ENCODE measurements around the gene ARFGAP1.

Gene ARFGAP1

DNA sequence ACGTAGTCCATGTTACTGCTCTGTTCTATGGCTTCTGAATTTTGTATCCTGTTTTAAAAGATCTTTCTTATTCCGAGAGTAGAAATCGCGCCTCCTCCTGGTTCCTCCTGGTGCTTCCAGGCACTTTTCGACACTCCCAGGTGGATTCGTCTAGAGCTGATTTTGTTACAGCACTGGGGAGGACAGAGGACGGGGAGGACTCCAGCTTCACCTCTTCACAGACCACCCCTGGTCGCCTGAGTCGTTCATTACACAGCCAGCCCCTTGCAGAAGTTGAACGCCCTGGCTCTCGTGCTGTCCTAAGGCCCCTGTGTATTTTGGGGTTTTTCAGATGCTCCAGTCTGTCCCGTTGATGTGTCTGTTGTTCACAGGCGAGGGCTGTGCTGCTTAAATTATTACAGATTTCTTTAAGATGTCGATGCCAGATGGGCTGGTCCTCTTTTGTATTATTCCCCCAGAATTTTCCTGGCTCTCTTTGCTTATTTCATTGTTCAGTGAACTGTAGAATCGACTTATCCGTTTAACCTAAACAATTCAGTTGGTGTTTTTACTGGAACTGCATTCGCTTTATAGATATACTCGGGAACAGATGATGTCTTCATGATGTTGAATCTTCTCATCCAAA is 50.9 kb downstream of the ARFGAP1 start:
- ATAC-seq (no peak), DNase-seq (no peak)
- H3K27me3 Mint-ChIP-seq = peaks cover 2% of the 10 kb centered on the region
- no peaks in the 10 kb centered on the region for H3K9me3 Mint-ChIP-seq
- H3K27ac Mint-ChIP-seq = no peak overlapping the region
- no peak overlapping the region for H3K4me3 Mint-ChIP-seq
- H3K36me3 Mint-ChIP-seq (ENCODE audit: low read depth) = no peaks in the 10 kb centered on the region
- peaks cover 5% of the 10 kb centered on the region for H3K4me1 Mint-ChIP-seq

- peaks cover 2% of the 10 kb centered on the region for H3K27me3 Mint-ChIP-seq
- no peak for DNase-seq
- no peak overlapping the region for H3K27ac Mint-ChIP-seq
- no peaks in the 10 kb centered on the region for H3K9me3 Mint-ChIP-seq
- peaks cover 5% of the 10 kb centered on the region for H3K4me1 Mint-ChIP-seq
- H3K4me3 Mint-ChIP-seq = no peak overlapping the region
- ATAC-seq = no peak
- H3K36me3 Mint-ChIP-seq (ENCODE audit: low read depth) = no peaks in the 10 kb centered on the region
Observed at GRCh38 chr20:63325021-63325471, 52.4 kb downstream of the ARFGAP1 start.

DNA sequence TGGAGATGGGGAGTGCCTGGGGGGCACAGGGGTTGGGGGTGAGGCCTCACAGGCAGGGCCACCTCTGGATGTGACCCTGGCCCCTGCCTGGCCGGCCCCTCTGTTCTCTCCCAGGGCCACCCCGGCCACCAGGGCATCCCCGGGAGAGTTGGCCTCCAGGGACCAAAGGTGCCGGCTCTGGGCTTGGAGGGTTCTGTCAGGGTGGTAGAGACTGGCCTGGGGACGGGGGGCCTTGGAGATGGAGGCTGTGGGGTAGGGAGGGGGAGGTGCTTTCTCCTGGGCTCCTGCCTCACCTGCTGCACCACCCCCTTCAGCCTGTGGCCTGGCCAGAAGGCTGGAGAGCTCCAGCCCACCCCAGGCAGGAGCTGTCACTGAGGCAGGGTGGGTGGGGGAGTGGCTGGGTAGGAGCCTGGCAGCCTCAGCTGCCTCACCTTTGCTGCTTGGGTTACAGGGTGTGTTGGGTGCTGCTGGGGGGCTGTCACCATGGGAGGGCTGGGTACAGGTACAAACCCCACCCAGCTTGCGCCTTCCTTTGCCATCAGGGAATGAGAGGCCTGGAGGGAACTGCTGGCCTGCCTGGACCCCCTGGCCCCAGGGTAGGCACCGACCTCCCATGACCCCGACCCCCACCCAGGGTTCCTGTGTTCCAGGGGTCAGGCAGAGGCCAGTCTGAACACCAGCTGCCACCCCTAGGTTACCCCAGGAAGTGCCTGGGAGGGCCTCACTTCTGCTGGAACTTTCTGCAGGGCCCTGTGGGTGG is 53.1 kb downstream of the ARFGAP1 start:
- H3K9me3 Mint-ChIP-seq = no peaks in the 10 kb centered on the region
- no peaks in the 10 kb centered on the region for H3K36me3 Mint-ChIP-seq (ENCODE audit: low read depth)
- ATAC-seq (no peak), DNase-seq (no peak)
- no peak overlapping the region for H3K4me3 Mint-ChIP-seq
- H3K4me1 Mint-ChIP-seq = peaks cover 5% of the 10 kb centered on the region
- peaks cover 2% of the 10 kb centered on the region for H3K27me3 Mint-ChIP-seq
- no peak overlapping the region for H3K27ac Mint-ChIP-seq

GRCh38 chr20:63326314-63327230 is 54.0 kb downstream of the ARFGAP1 start:
- peaks cover 3% of the 10 kb centered on the region for H3K27me3 Mint-ChIP-seq
- no peak for DNase-seq
- no peaks in the 10 kb centered on the region for H3K36me3 Mint-ChIP-seq (ENCODE audit: low read depth)
- H3K4me3 Mint-ChIP-seq = no peak overlapping the region
- H3K27ac Mint-ChIP-seq = no peak overlapping the region
- H3K9me3 Mint-ChIP-seq = peaks cover 2% of the 10 kb centered on the region
- ATAC-seq = no peak
- H3K4me1 Mint-ChIP-seq = peaks cover 5% of the 10 kb centered on the region

DNA sequence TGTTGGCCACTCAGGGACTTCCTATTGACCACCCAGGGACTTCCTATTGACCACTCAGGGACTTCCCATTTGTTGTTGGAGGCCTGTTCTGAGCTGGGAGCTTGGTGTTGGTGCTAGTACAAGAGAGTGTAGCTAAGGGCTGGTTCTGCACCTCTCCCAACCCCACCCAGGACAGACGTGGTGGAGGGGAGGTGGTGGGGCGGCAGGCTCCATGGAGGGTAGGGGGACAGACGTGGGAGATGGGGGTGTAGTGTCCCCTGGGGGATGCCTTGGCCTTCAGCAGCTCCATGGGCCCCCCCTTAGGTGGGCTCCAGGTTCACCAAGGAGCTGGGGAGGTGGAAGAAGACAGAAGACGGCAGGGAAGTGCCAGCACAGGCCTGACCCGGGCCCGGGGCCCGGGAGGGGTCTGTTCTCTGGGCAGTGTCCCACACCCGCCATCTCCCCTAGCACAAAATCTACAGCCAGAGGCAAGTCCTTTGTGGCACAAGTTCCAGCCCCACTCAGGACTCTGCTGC is 54.7 kb downstream of the ARFGAP1 start:
- H3K27me3 Mint-ChIP-seq = peaks cover 8% of the 10 kb centered on the region
- no peak overlapping the region for H3K27ac Mint-ChIP-seq
- no peak overlapping the region for H3K4me3 Mint-ChIP-seq
- DNase-seq (no peak), ATAC-seq (no peak)
- peaks cover 5% of the 10 kb centered on the region for H3K4me1 Mint-ChIP-seq
- H3K36me3 Mint-ChIP-seq (ENCODE audit: low read depth) = no peaks in the 10 kb centered on the region
- H3K9me3 Mint-ChIP-seq = peaks cover 8% of the 10 kb centered on the region

GRCh38 chr20:63328026-63328700 is 55.5 kb downstream of the ARFGAP1 start:
- DNase-seq (no peak), ATAC-seq (peak; percentile 19)
- Mint-ChIP-seq H3K9me3 (peaks cover 8% of the 10 kb centered on the region), H3K36me3 (ENCODE audit: low read depth) (no peaks in the 10 kb centered on the region), H3K27ac (no peak overlapping the region), H3K27me3 (peaks cover 7% of the 10 kb centered on the region), H3K4me3 (no peak overlapping the region), H3K4me1 (peaks cover 5% of the 10 kb centered on the region)

DNA sequence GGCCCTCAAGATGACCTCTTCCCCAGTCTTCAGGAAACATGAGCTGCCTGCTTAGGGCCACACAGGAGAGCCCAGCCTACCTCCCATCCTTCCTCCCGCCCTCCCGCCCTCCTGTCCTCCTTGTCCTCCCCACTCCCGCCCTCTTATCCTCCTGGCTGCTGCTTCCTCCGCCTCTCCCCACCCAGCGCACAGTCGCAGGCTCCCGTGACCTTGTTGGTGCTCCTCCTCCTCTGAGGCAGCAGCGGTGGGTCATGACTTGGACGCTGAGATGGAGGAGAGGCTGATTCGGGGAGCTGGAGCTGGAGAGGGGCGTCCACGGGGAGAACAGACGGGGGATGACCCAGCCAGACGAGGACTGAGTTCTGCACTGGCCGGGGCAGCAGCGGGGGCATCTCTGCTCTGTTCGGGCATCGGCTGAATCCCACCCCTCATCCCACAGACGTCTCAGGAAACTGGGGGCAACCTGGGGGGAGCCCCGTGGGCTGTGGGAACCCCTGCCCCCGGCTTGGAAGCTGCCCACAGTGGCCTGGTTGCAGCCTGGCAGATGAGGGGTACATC is 56.2 kb downstream of the ARFGAP1 start:
- H3K27me3 Mint-ChIP-seq = peaks cover 6% of the 10 kb centered on the region
- H3K36me3 Mint-ChIP-seq (ENCODE audit: low read depth) = no peaks in the 10 kb centered on the region
- H3K27ac Mint-ChIP-seq = no peak overlapping the region
- H3K4me3 Mint-ChIP-seq = no peak overlapping the region
- H3K9me3 Mint-ChIP-seq = peaks cover 8% of the 10 kb centered on the region
- ATAC-seq (no peak), DNase-seq (no peak)
- H3K4me1 Mint-ChIP-seq = peaks cover 5% of the 10 kb centered on the region

DNA sequence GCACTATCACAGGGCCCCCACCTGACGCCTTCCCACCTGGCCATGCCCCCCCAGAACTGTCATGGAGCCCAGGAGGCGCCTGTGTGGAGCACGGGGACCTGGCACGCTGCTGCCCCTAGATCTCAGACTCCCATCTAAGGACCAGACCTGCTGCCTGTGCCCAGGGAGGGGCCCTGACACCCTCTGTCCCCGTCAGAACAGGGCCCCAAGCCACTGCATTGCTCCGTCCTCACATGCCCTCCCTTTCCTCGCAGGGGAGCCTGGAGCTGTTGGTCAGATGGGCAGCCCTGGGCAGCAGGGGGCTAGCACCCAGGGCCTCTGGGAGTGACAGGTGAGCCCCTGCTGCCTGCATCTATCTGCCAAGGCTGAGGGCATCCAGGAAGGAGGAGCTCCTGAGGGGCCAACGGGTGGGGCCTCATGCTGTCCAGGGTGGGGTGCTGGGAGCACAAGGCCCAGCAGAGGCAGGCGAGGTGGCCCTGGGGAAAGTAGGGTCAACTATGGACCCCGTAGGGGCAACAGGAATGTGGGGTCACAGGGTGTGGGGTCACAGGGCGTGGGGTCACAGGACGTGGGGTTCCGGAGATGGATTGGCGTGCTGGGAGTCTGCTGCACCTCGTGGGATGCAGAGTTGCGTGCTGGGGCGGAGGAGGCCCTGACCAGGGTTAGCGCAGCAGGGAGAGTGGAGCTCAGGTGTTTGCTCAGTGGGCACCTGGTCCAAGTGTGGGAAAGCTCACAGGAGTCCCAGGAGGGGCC is 56.9 kb downstream of the ARFGAP1 start:
- no peak overlapping the region for H3K4me3 Mint-ChIP-seq

GRCh38 chr20:63330084-63330760 is 57.6 kb downstream of the ARFGAP1 start:
- DNase-seq (no peak), ATAC-seq (no peak)
- Mint-ChIP-seq H3K27me3 (peaks cover 11% of the 10 kb centered on the region), H3K27ac (no peak overlapping the region), H3K4me3 (no peak overlapping the region), H3K36me3 (ENCODE audit: low read depth) (no peaks in the 10 kb centered on the region), H3K9me3 (peaks cover 8% of the 10 kb centered on the region), H3K4me1 (peaks cover 5% of the 10 kb centered on the region)

More for the DNA sequence above, 56.9 kb downstream of the ARFGAP1 start:
- Mint-ChIP-seq H3K27me3 (peaks cover 8% of the 10 kb centered on the region), H3K9me3 (peaks cover 8% of the 10 kb centered on the region), H3K4me1 (peaks cover 5% of the 10 kb centered on the region), H3K36me3 (ENCODE audit: low read depth) (no peaks in the 10 kb centered on the region), H3K27ac (no peak overlapping the region)
- DNase-seq (no peak), ATAC-seq (no peak)

DNA sequence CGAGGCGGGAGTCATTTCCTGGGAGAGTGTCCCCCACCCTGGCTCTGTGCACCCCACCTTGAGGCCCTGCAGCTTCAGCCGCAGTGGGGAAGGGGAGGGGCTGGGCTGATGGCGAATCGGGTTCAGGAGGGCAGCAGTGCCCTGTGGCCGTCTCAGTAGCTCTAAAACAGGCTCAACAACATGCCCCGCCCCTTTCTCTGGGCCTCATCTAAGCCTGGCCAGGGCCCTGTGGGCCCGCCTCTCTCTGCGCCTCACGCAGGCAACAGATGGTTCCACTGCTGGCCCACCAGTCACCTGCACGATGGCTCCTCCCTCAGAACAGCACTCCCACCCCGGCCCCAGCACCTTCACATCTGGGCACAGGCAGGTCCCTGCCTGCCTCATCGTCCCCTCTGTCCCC is 58.3 kb downstream of the ARFGAP1 start:
- no peaks in the 10 kb centered on the region for H3K36me3 Mint-ChIP-seq (ENCODE audit: low read depth)
- H3K27ac Mint-ChIP-seq = no peak overlapping the region
- H3K4me1 Mint-ChIP-seq = peaks cover 5% of the 10 kb centered on the region
- no peak for DNase-seq
- no peak overlapping the region for H3K4me3 Mint-ChIP-seq
- ATAC-seq = no peak
- peaks cover 16% of the 10 kb centered on the region for H3K27me3 Mint-ChIP-seq
- H3K9me3 Mint-ChIP-seq = peaks cover 8% of the 10 kb centered on the region

DNA sequence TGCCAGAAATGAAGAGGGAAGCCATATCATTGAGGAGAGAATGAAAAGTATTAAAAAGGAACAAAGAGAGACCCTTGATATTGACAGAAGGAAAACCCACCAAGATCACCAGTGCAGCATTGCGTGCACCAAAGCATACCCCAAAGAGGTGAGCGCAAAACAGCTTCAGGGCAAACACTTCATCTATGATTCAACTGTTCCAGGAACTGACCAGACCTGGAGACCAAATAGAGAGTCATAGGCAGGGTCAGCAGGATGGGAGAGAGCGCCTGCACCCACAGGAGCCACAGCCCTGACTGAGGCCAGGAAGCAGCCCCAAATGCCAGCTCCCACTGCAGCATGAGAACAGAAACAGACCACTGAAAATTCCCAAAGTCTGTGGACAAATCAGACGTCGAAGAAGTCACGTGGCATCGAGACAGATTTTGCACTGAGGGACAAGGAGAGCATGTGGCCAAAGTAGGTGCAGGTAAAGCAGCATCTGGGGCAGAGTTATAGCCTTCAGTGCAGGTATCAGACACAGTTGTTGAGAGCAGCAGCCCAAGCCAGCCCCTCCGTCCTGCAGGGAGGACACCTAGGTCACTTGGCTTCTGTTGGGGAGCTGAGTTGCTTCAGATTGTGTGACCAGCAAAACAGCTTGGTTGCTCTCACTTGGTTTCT is 59.3 kb downstream of the ARFGAP1 start:
- Mint-ChIP-seq H3K27ac (no peak overlapping the region), H3K4me1 (peaks cover 2% of the 10 kb centered on the region), H3K27me3 (peaks cover 22% of the 10 kb centered on the region), H3K4me3 (no peak overlapping the region), H3K9me3 (peaks cover 8% of the 10 kb centered on the region), H3K36me3 (ENCODE audit: low read depth) (no peaks in the 10 kb centered on the region)
- ATAC-seq = no peak
- no peak for DNase-seq

GRCh38 chr20:63332488-63333240 is 60.1 kb downstream of the ARFGAP1 start:
- H3K9me3 Mint-ChIP-seq = peaks cover 8% of the 10 kb centered on the region
- ATAC-seq = no peak
- H3K36me3 Mint-ChIP-seq (ENCODE audit: low read depth) = no peaks in the 10 kb centered on the region
- H3K4me1 Mint-ChIP-seq = no peaks in the 10 kb centered on the region
- no peak for DNase-seq
- H3K4me3 Mint-ChIP-seq = no peak overlapping the region
- H3K27ac Mint-ChIP-seq = no peak overlapping the region
- peaks cover 26% of the 10 kb centered on the region for H3K27me3 Mint-ChIP-seq
